ENCODE data around the gene VPS16. TPM values are rescaled to one million over a fixed set of nuclear protein-coding genes. Genes with fewer than 3 reads are reported as not detected.
A peak's percentile ranks its signal among the peaks of the same experiment; 100 is the strongest.

VPS16 gene
- total RNA-seq, 4 donors from 2014 or later = 26.7 to 44.9 (median 43.4) TPM

- Histone ChIP-seq H3K36me3 (no peaks in the 10 kb centered on the region), H3K4me3 (replicated peaks in 1 of 3) (no peak overlapping the region), H3K27me3 (no peaks in the 10 kb centered on the region), H3K9me3 (no peaks in the 10 kb centered on the region), H3K27ac (no peak overlapping the region), H3K4me1 (peaks cover 12 to 17% of the 10 kb centered on the region in 2 donors)
- DNase-seq = peak; percentile 29 to 47
- no peak for TF ChIP-seq CTCF (IDR thresholded peaks at IDR 0.05)
- TF ChIP-seq POLR2A (IDR thresholded peaks at IDR 0.05) = no peak
- WGBS, 2 donors = 22 to 23% methylated on average over 13 of the region's 13 CpGs
- intact Hi-C loops (cut with DNase I) = no loop called here
Observed at GRCh38 chr20:2801286-2801728, 39.2 kb upstream of the VPS16 start.

GRCh38 chr20:2804041-2804828 lies 36.3 kb upstream of the VPS16 start:
- Histone ChIP-seq H3K36me3 (no peaks in the 10 kb centered on the region), H3K27ac (no peak overlapping the region), H3K4me1 (peaks cover 12 to 17% of the 10 kb centered on the region in 2 donors), H3K9me3 (no peaks in the 10 kb centered on the region), H3K27me3 (no peaks in the 10 kb centered on the region), H3K4me3 (replicated peaks in 1 of 3) (no peak overlapping the region)
- DNase-seq = no peak
- intact Hi-C loops (cut with DNase I) = no loop called here
- 64% methylated on average over 16 of the region's 16 CpGs for WGBS, 2 donors
- no peak for TF ChIP-seq CTCF (IDR thresholded peaks at IDR 0.05)
- TF ChIP-seq POLR2A (IDR thresholded peaks at IDR 0.05) = no peak

- Histone ChIP-seq H3K9me3 (no peaks in the 10 kb centered on the region), H3K27ac (no peak overlapping the region), H3K4me1 (peaks cover 12 to 17% of the 10 kb centered on the region in 2 donors), H3K36me3 (no peaks in the 10 kb centered on the region), H3K4me3 (replicated peaks in 1 of 3) (no peak overlapping the region), H3K27me3 (no peaks in the 10 kb centered on the region)
- peak; percentile 37 to 54 for DNase-seq
- TF ChIP-seq CTCF (IDR thresholded peaks at IDR 0.05) = no peak
- no peak for TF ChIP-seq POLR2A (IDR thresholded peaks at IDR 0.05)
- intact Hi-C loops (cut with DNase I) = no loop called here
- 12 to 18% methylated on average over 27 to 33 of the region's 49 CpGs for WGBS, 2 donors
Observed at GRCh38 chr20:2804852-2805688, 35.5 kb upstream of the VPS16 start.

- Histone ChIP-seq H3K4me3 (replicated peaks in 1 of 3) (no peak overlapping the region), H3K36me3 (no peaks in the 10 kb centered on the region), H3K4me1 (peaks cover 5 to 9% of the 10 kb centered on the region in 2 donors), H3K27ac (no peak overlapping the region), H3K9me3 (no peaks in the 10 kb centered on the region), H3K27me3 (no peaks in the 10 kb centered on the region)
- no peak for TF ChIP-seq CTCF (IDR thresholded peaks at IDR 0.05)
- intact Hi-C loops (cut with DNase I) = no loop called here
- DNase-seq = no peak
- WGBS, 2 donors = 33 to 41% methylated on average over 14 to 15 of the region's 22 CpGs
Observed at GRCh38 chr20:2805689-2806350, 34.7 kb upstream of the VPS16 start.
